GM18519 (cell line): ENCODE measurements around the gene WRAP53.

Experiments used
- ATAC-seq: cut with Tn5 transposase; IDR thresholded peaks from one replicate; pipeline ENCODE4 v1.9.1; 2021; ENCODE audit warnings: mild to moderate bottlenecking, moderate library complexity; ENCODE audit not compliant: unreplicated experiment, low FRiP score

Gene WRAP53

GRCh38 chr17:7677388-7678067 lies 10.7 kb upstream of the WRAP53 start:
- no peak for ATAC-seq

GRCh38 chr17:7684851-7685532 lies 3.3 kb upstream of the WRAP53 start:
- no peak for ATAC-seq

DNA sequence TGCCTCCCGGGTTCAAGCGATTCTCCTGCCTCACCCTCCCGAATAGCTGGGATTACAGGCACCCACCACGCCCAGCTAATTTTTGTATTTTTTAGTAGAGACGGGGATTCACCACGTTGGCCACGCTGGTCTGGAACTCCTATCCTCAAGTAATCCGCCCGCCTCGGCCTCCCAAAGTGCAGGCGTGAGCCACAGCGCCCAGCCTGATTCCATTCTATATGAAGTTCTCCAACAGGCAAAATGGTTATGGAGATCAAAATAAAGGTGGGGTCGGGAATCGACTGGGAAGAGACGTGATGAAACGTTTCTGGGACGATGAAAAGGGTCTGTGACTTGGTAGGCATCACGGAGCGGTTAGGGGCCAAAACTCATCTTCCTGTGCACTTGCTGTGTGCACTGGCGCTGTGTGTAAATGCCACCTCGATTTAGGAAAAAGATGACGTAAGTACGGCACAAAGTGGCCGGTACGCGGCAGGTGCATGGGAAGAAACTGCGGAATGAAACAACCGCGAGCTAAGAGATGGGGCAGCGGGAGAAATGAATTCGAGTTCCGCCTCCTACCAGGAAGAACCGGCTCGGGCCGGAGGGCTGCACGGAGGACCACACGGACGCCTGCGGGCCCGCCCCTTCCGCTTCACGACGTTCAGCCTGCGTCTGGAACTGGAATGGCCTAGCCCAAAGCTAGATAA lies 2.6 kb upstream of the WRAP53 start:
- no peak for ATAC-seq

- ATAC-seq, result no peak
Observed at GRCh38 chr17:7686222-7687071, 1.8 kb upstream of the WRAP53 start.

- no peak for ATAC-seq
Observed at GRCh38 chr17:7687072-7687907, 987 bp upstream of the WRAP53 start, which contains the start of gene TP53. Gene TP53 (minus strand): TSS chr17:7687490. CDS start chr17:7676594, 10,896 bp downstream.

GRCh38 chr17:7688808-7689316 lies 585 bp downstream of the WRAP53 start:
- no peak for ATAC-seq

- no peak for ATAC-seq
Observed at GRCh38 chr17:7695586-7695985, 7.3 kb downstream of the WRAP53 start.

DNA sequence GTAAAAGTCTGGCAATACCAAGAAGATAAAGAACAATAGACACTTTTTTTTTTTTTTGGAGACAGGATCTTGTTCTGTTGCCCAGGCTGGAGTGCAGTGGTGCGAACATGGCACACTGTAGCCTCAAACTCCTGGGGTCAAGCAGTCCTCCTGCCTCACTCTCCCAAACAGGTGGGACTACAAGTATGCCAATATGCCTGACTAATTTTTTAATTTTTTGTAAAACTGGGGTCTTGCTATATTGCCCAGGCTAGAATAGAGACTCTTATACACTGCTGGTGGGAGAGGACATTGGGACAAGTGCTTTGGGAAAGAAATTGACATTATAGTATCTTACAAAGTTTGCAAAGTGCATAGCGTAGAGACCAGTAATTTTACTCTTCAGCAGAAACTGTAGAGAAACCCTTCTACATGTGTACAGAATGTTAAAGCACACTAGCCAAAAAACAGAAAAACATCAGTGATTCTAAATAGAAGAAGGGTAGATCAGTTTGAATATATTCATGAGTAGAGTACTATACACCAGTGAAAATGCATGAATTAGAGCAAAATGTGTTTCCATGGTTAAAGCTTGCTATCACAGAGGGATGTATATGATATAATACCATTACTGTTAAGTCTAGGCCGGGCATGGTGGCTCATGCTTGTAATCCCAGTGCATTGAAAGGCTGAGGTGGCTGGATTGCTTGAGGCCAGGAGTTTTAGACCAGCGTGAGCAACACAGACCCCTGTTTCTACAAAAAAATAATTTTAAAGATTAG lies 9.7 kb downstream of the WRAP53 start:
- no peak for ATAC-seq

DNA sequence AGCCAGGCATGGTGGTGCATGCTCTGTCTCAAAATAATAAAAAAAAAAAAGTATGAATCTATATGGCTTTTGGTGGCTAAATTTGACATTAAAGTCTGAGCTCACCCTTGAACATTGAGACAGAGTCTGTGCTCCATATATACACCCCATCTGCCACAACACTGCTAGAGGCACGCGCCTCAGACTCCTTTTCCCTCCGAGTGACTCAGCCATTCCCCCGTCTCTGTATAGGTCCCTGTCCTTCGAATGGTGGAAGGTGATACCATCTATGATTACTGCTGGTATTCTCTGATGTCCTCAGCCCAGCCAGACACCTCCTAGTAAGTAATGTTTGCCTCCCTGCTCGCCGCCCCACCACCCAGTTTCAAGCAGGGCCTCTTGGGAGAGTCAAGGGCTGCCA lies 12.2 kb downstream of the WRAP53 start:
- no peak for ATAC-seq

DNA sequence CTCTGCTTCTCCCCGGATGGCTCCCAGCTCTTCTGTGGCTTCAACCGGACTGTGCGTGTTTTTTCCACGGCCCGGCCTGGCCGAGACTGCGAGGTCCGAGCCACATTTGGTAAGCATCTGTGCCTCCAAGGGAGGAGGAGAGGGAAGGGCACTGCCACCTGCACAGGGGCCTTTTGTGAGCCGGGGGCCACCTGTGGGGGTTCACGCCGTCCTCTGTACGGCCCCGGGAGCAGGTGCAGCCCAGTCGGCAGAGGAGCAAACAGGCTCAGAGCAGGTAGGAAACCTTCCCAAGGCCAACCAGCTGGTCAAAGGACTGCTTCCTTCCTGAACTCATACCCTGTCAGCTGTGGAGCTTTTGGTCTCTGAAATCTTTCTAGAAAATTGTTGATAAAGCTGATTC lies 13.4 kb downstream of the WRAP53 start:
- no peak for ATAC-seq

- ATAC-seq, result no peak
Observed at GRCh38 chr17:7702776-7703175, 14.5 kb downstream of the WRAP53 start.

GRCh38 chr17:7703584-7704479 lies 15.6 kb downstream of the WRAP53 start:
- ATAC-seq, result no peak

GRCh38 chr17:7704601-7705268 lies 16.5 kb downstream of the WRAP53 start, which contains the start of gene EFNB3:
Gene EFNB3 (plus strand): TSS chr17:7705202. CDS start chr17:7705599, 397 bp downstream.
- ATAC-seq, result no peak

GRCh38 chr17:7705269-7706255 lies 17.3 kb downstream of the WRAP53 start:
- ATAC-seq, result no peak

- ATAC-seq, result no peak
Observed at GRCh38 chr17:7706631-7707354, 18.5 kb downstream of the WRAP53 start.
